GM23338 (cell line): Measurements from ENCODE around the gene TMEM9. TPM values are rescaled to one million over a fixed set of nuclear protein-coding genes. Genes with fewer than 3 reads are reported as not detected.

Experiments
- ATAC-seq: fragments of 200-7000 bp; cut with Tn5 transposase; 3 replicates; pipeline ENCODE4 v1.9.1; 2020
- DNase-seq: peaks from one replicate; pipeline ENCODE4 v3.0.0-alpha.2; 2015; ENCODE audit warnings: low spot score
- H2AFZ ChIP-seq: fragments of 200-600 bp; sonication (generic); 2 replicates; pipeline ENCODE4 v1.8.0; 2016; ENCODE audit warnings: antibody characterized with exemption, mild to moderate bottlenecking, moderate library complexity
- H3F3A ChIP-seq: fragments of 200-600 bp; sonication (generic); replicated peaks from 2 replicates; pipeline ENCODE4 v1.8.0; 2017; ENCODE audit warnings: antibody characterized with exemption, mixed run types, low read depth
- H3K27ac ChIP-seq: fragments of 200-600 bp; sonication (generic); 2 replicates; pipeline ENCODE4 v1.6.1; 2016; ENCODE audit warnings: low read depth
- H3K27me3 ChIP-seq: fragments of 200-600 bp; sonication (generic); 2 replicates; pipeline ENCODE4 v1.8.0; 2016; ENCODE audit warnings: mild to moderate bottlenecking, mixed run types, moderate library complexity; ENCODE audit not compliant: insufficient read depth
- H3K36me3 ChIP-seq: fragments of 200-600 bp; sonication (generic); 2 replicates; pipeline ENCODE4 v1.8.0; 2016; ENCODE audit warnings: mild to moderate bottlenecking; ENCODE audit not compliant: insufficient read depth
- H3K4me1 ChIP-seq: fragments of 200-600 bp; sonication (generic); 2 replicates; pipeline ENCODE4 v1.8.0; 2016; ENCODE audit warnings: mild to moderate bottlenecking, moderate library complexity; ENCODE audit not compliant: insufficient read depth
- H3K4me2 ChIP-seq: fragments of 200-600 bp; sonication (generic); 2 replicates; pipeline ENCODE4 v1.7.1; 2017; ENCODE audit warnings: mixed run types
- H3K4me3 ChIP-seq: fragments of 200-600 bp; sonication (generic); 2 replicates; pipeline ENCODE4 v1.6.1; 2016; ENCODE audit warnings: mixed run types
- H3K79me2 ChIP-seq: fragments of 200-600 bp; sonication (generic); replicated peaks from 2 replicates; pipeline ENCODE4 v1.8.0; 2017; ENCODE audit warnings: mild to moderate bottlenecking; ENCODE audit not compliant: insufficient read depth
- H3K9me2 ChIP-seq: fragments of 200-600 bp; sonication (generic); 2 replicates; pipeline ENCODE4 v1.8.0; 2017; ENCODE audit not compliant: insufficient read depth
- H4K20me1 ChIP-seq: fragments of 200-600 bp; sonication (generic); replicated peaks from 2 replicates; pipeline ENCODE4 v1.8.0; 2017; ENCODE audit warnings: mild to moderate bottlenecking; ENCODE audit not compliant: insufficient read depth
- H3K27ac Mint-ChIP-seq: 2 replicates; pipeline ENCODE4 v1.8.0; 2020; ENCODE audit warnings: inconsistent platforms, mild to moderate bottlenecking, moderate library complexity, mixed read lengths
- H3K27me3 Mint-ChIP-seq: 3 replicates; pipeline ENCODE4 v1.8.0; 2022; ENCODE audit warnings: low read depth, mild to moderate bottlenecking, moderate library complexity, mixed read lengths, inconsistent platforms; ENCODE audit not compliant: insufficient read depth, poor library complexity
- H3K36me3 Mint-ChIP-seq: 3 replicates; pipeline ENCODE4 v1.8.0; 2021; ENCODE audit warnings: low read depth, mild to moderate bottlenecking, inconsistent platforms, moderate library complexity, mixed read lengths
- H3K4me1 Mint-ChIP-seq: 3 replicates; pipeline ENCODE4 v1.8.0; 2020; ENCODE audit warnings: mild to moderate bottlenecking, inconsistent platforms, mixed read lengths
- H3K4me3 Mint-ChIP-seq: 3 replicates; pipeline ENCODE4 v1.8.0; 2021; ENCODE audit warnings: moderate library complexity, mild to moderate bottlenecking, inconsistent platforms, mixed read lengths
- H3K9me3 Mint-ChIP-seq: 3 replicates; pipeline ENCODE4 v1.8.0; 2020; ENCODE audit warnings: moderate library complexity, mild to moderate bottlenecking, inconsistent platforms, mixed read lengths
- EZH2 ChIP-seq: fragments of 200-600 bp; sonication (generic); IDR thresholded peaks from one replicate; pipeline ENCODE4 v1.8.0; 2017; ENCODE audit warnings: antibody characterized with exemption, mild to moderate bottlenecking, low read depth; ENCODE audit not compliant: unreplicated experiment
- NANOG ChIP-seq: IDR thresholded peaks from 2 replicates; pipeline ENCODE4 v1.6.1; 2016; ENCODE audit warnings: antibody characterized with exemption, borderline replicate concordance
- POLR2AphosphoS5 ChIP-seq: IDR thresholded peaks from 2 replicates; pipeline ENCODE4 v1.6.1; 2016; ENCODE audit warnings: antibody characterized with exemption, low read depth
- STAT1 ChIP-seq: IDR thresholded peaks from one replicate; pipeline ENCODE4 v1.6.1; 2016; ENCODE audit warnings: antibody characterized with exemption; ENCODE audit not compliant: unreplicated experiment
- ZNF114 ChIP-seq: fragments of 250-450 bp; sonication (Bioruptor Pico); IDR thresholded peaks from 2 replicates; pipeline ENCODE4 v1.5.0; 2020; ENCODE audit warnings: mild to moderate bottlenecking, moderate library complexity
- ZNF331 ChIP-seq: fragments of 250-450 bp; sonication (Bioruptor Pico); IDR thresholded peaks from 2 replicates; pipeline ENCODE4 v1.5.0; 2020; ENCODE audit warnings: low read depth, mild to moderate bottlenecking, moderate library complexity
- polyA plus RNA-seq: library from polyadenylated mRNA; unstranded; fragments of >200 nt; fragmentation: Nextera tagmentation; extraction: Ambion mirVana; gene quantifications from 2 replicates; pipeline ENCODE4 v1.2.1, GENCODE V29; 2016
- total RNA-seq: library from RNA; depleted of rRNA; stranded (reverse); fragments of >200 nt; shearing (Covaris generic); gene quantifications from 2 replicates; pipeline ENCODE4 v1.2.3, GENCODE V29; 2014
- TF ChIP-seq, protein P1 (sequence below): fragments of 250-450 bp; sonication (Bioruptor Pico); IDR thresholded peaks from 2 replicates; pipeline ENCODE4 v1.5.0; 2020; ENCODE audit warnings: mild to moderate bottlenecking, moderate library complexity
- TF ChIP-seq, protein P2 (sequence below), 2 experiments: fragments of 200-600 bp in 1 of 2; sonication (generic) in 1 of 2; conservative IDR thresholded peaks; 2 replicates each; pipeline versions ENCODE4 v1.5.1 to v1.6.1; 2016 to 2017; ENCODE audit warnings: antibody characterized with exemption in 2 of 2, low read depth in 2 of 2, mild to moderate bottlenecking in 2 of 2, moderate library complexity in 1 of 2

The TMEM9 gene
- total and polyA plus RNA-seq, 2 experiments from 2014 or later: 78.6 to 147 TPM

DNA sequence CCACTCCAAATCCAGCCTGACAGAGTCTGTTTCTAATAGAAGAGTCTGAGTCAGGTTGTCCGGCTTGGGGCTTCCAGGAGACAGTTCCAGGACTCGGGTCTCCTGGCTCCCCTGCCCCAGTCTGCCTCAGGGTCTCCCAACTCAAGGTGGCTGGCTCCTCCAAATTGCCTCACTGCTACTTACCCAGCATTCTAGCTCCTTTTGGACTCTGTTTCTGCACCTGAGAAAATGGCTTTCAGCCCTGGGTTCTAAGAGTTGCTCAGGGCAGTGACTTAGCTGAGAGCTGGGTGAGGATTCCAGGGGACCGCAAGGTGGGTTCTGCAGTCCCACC lies 30.8 kb upstream of the TMEM9 start:
- Histone ChIP-seq H3K9me2 (no peaks in the 10 kb centered on the region), H2AFZ (peak overlapping the region; percentile 66; the same call in 1 of the 2 replicates), H3F3A (no peaks in the 10 kb centered on the region), H3K4me1 (peaks cover 2% of the 10 kb centered on the region; the same call in 1 of the 2 replicates), H3K79me2 (no peaks in the 10 kb centered on the region), H3K36me3 (no peaks in the 10 kb centered on the region), H3K27me3 (no peaks in the 10 kb centered on the region), H4K20me1 (no peaks in the 10 kb centered on the region), H3K27ac (no peak overlapping the region), H3K4me2 (no peak overlapping the region), H3K4me3 (no peak overlapping the region)
- no peaks in the 10 kb centered on the region for H3K36me3 Mint-ChIP-seq
- no peak overlapping the region; the same call in 1 of the 2 replicates for H3K27ac Mint-ChIP-seq
- DNase-seq: no peak
- peaks cover 16% of the 10 kb centered on the region for H3K4me1 Mint-ChIP-seq
- ATAC-seq: peak; percentile 13; the same call in 1 of the 3 replicates
- no peak overlapping the region for H3K4me3 Mint-ChIP-seq
- peaks cover 9% of the 10 kb centered on the region for H3K27me3 Mint-ChIP-seq
- no peaks in the 10 kb centered on the region for H3K9me3 Mint-ChIP-seq
- no peak for TF ChIP-seq EZH2
- no peak for TF ChIP-seq STAT1
- no peak for TF ChIP-seq NANOG
- TF ChIP-seq ZNF114 (CRISPR knock-in tag): no peak
- TF ChIP-seq, protein P1, sequence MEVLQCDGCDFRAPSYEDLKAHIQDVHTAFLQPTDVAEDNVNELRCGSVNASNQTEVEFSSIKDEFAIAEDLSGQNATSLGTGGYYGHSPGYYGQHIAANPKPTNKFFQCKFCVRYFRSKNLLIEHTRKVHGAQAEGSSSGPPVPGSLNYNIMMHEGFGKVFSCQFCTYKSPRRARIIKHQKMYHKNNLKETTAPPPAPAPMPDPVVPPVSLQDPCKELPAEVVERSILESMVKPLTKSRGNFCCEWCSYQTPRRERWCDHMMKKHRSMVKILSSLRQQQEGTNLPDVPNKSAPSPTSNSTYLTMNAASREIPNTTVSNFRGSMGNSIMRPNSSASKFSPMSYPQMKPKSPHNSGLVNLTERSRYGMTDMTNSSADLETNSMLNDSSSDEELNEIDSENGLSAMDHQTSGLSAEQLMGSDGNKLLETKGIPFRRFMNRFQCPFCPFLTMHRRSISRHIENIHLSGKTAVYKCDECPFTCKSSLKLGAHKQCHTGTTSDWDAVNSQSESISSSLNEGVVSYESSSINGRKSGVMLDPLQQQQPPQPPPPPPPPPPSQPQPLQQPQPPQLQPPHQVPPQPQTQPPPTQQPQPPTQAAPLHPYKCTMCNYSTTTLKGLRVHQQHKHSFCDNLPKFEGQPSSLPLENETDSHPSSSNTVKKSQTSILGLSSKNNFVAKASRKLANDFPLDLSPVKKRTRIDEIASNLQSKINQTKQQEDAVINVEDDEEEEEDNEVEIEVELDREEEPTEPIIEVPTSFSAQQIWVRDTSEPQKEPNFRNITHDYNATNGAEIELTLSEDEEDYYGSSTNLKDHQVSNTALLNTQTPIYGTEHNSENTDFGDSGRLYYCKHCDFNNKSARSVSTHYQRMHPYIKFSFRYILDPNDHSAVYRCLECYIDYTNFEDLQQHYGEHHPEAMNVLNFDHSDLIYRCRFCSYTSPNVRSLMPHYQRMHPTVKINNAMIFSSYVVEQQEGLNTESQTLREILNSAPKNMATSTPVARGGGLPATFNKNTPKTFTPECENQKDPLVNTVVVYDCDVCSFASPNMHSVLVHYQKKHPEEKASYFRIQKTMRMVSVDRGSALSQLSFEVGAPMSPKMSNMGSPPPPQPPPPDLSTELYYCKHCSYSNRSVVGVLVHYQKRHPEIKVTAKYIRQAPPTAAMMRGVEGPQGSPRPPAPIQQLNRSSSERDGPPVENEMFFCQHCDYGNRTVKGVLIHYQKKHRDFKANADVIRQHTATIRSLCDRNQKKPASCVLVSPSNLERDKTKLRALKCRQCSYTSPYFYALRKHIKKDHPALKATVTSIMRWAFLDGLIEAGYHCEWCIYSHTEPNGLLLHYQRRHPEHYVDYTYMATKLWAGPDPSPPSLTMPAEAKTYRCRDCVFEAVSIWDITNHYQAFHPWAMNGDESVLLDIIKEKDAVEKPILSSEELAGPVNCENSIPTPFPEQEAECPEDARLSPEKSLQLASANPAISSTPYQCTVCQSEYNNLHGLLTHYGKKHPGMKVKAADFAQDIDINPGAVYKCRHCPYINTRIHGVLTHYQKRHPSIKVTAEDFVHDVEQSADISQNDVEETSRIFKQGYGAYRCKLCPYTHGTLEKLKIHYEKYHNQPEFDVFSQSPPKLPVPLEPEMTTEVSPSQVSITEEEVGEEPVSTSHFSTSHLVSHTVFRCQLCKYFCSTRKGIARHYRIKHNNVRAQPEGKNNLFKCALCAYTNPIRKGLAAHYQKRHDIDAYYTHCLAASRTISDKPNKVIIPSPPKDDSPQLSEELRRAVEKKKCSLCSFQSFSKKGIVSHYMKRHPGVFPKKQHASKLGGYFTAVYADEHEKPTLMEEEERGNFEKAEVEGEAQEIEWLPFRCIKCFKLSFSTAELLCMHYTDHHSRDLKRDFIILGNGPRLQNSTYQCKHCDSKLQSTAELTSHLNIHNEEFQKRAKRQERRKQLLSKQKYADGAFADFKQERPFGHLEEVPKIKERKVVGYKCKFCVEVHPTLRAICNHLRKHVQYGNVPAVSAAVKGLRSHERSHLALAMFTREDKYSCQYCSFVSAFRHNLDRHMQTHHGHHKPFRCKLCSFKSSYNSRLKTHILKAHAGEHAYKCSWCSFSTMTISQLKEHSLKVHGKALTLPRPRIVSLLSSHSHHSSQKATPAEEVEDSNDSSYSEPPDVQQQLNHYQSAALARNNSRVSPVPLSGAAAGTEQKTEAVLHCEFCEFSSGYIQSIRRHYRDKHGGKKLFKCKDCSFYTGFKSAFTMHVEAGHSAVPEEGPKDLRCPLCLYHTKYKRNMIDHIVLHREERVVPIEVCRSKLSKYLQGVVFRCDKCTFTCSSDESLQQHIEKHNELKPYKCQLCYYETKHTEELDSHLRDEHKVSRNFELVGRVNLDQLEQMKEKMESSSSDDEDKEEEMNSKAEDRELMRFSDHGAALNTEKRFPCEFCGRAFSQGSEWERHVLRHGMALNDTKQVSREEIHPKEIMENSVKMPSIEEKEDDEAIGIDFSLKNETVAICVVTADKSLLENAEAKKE (CRISPR knock-in tag): no peak
- TF ChIP-seq, protein P2, sequence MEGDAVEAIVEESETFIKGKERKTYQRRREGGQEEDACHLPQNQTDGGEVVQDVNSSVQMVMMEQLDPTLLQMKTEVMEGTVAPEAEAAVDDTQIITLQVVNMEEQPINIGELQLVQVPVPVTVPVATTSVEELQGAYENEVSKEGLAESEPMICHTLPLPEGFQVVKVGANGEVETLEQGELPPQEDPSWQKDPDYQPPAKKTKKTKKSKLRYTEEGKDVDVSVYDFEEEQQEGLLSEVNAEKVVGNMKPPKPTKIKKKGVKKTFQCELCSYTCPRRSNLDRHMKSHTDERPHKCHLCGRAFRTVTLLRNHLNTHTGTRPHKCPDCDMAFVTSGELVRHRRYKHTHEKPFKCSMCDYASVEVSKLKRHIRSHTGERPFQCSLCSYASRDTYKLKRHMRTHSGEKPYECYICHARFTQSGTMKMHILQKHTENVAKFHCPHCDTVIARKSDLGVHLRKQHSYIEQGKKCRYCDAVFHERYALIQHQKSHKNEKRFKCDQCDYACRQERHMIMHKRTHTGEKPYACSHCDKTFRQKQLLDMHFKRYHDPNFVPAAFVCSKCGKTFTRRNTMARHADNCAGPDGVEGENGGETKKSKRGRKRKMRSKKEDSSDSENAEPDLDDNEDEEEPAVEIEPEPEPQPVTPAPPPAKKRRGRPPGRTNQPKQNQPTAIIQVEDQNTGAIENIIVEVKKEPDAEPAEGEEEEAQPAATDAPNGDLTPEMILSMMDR (conservative IDR thresholded peaks at IDR 0.05; ENCODE audit: low read depth in 2 of 2): no peak
- TF ChIP-seq ZNF331 (CRISPR knock-in tag): no peak
- TF ChIP-seq POLR2AphosphoS5: no peak
